Measurements from ENCODE around the gene PEAR1.

The PEAR1 gene

GRCh38 chr1:156957634-156958033 is 64.1 kb downstream of the PEAR1 start:
- in situ Hi-C loops (cut with HindIII; ENCODE audit: low sequenced_read_pairs), result no loop called here
- DNase-seq (ENCODE audit: low read depth, low spot score), result no peak
- no peak overlapping the region for H3K4me3 ChIP-seq (ENCODE audit: low read depth, low read length)
- TF ChIP-seq CTCF (IDR thresholded peaks at IDR 0.05; ENCODE audit: low read depth, low read length), result no peak

- no peak for DNase-seq (ENCODE audit: low read depth, low spot score)
- no peak for TF ChIP-seq CTCF (IDR thresholded peaks at IDR 0.05; ENCODE audit: low read depth, low read length)
Observed at GRCh38 chr1:156958247-156958714, 64.8 kb downstream of the PEAR1 start.

DNA sequence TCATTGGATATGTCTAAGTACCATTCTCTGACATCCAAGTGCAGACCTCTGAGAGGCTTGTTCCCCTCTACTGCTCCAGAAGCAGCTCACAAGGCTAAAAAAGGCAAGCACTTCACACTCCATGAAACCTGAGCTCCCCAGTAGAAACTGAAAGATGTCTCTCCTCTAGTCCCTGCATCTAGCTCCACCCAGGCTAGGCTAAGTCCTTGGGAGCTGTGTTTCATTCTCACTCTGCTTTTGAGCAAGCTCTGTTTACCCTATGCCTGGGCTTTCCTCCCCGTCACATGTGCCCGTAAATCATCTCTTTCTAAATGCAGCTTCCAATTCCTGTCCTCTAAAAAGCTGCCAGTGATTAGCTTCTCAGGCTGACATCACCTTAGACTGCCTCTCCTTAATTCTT is 65.9 kb downstream of the PEAR1 start:
- DNase-seq (ENCODE audit: low read depth, low spot score), result peak; percentile 20
- no peak for TF ChIP-seq CTCF (IDR thresholded peaks at IDR 0.05; ENCODE audit: low read depth, low read length)
- no peak overlapping the region for H3K4me3 ChIP-seq (ENCODE audit: low read depth, low read length)
- in situ Hi-C loops (cut with HindIII; ENCODE audit: low sequenced_read_pairs), result no loop called here

More at GRCh38 chr1:156958247-156958714, 64.8 kb downstream of the PEAR1 start:
- no peak overlapping the region for H3K4me3 ChIP-seq (ENCODE audit: low read depth, low read length)
- in situ Hi-C loops (cut with HindIII; ENCODE audit: low sequenced_read_pairs), result no loop called here

DNA sequence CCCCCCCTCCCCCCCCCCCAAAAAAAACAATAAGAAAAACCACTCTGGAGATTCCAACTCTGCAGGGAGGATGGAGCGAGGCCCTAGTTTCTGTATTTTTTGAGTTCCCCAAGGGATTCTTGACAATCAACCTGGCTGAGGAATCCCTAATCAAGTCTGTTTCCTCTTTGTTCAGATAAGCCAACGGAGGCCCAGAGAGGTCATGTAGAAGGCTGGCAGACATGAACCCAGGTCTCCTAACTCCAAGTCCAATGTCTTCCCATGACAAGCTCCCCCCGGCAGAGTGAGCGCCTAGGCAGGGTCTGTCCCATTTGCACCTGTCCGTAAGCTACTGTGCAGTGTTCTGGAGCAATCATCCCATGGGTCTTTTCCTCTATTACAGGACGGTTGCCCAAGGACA is 66.4 kb downstream of the PEAR1 start:
- no peak for DNase-seq (ENCODE audit: low read depth, low spot score)
- TF ChIP-seq CTCF (IDR thresholded peaks at IDR 0.05; ENCODE audit: low read depth, low read length), result no peak
- in situ Hi-C loops (cut with HindIII; ENCODE audit: low sequenced_read_pairs), result no loop called here
- H3K4me3 ChIP-seq (ENCODE audit: low read depth, low read length), result no peak overlapping the region

DNA sequence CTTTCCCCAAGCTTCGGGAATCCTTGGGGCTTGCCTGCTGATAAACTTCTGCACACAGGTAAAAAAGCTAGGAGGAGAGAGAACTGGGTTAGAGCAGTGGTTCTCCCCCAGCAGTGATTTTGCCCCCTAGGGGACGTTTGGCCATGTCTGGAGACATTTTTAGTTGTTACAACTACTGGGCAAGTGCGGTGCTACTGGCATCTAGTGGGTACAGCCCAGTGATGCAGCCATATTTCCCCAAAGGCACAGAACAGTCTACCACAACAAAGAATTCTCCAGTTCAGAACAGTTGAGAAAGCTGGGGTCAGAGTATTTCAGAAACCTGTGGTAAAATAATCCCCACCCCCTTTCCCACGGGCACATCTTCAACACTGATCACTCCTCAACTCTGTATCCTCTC is 68.2 kb downstream of the PEAR1 start:
- DNase-seq (ENCODE audit: low read depth, low spot score), result no peak

GRCh38 chr1:156963621-156964020 is 70.1 kb downstream of the PEAR1 start:
- DNase-seq (ENCODE audit: low read depth, low spot score), result no peak
- in situ Hi-C loops (cut with HindIII; ENCODE audit: low sequenced_read_pairs), result no loop called here
- no peak overlapping the region for H3K4me3 ChIP-seq (ENCODE audit: low read depth, low read length)

More for the DNA sequence above, 68.2 kb downstream of the PEAR1 start:
- no peak overlapping the region for H3K4me3 ChIP-seq (ENCODE audit: low read depth, low read length)
- peak; percentile 25 for TF ChIP-seq CTCF (IDR thresholded peaks at IDR 0.05; ENCODE audit: low read depth, low read length)
- in situ Hi-C loops (cut with HindIII; ENCODE audit: low sequenced_read_pairs), result no loop called here

More at GRCh38 chr1:156963621-156964020, 70.1 kb downstream of the PEAR1 start:
- TF ChIP-seq CTCF (IDR thresholded peaks at IDR 0.05; ENCODE audit: low read depth, low read length), result no peak
